Measurements from ENCODE around the gene PTPRK.

The PTPRK gene

GRCh38 chr6:128244751-128245405, 275.5 kb downstream of the PTPRK start:
- no peak for DNase-seq (ENCODE audit: low spot score)

- DNase-seq (ENCODE audit: low spot score) = peak; percentile 16
Measured at GRCh38 chr6:128242765-128243403, 277.5 kb downstream of the PTPRK start.

- no peak for DNase-seq (ENCODE audit: low spot score)
Measured at GRCh38 chr6:128241216-128241615, 279.2 kb downstream of the PTPRK start.

- DNase-seq (ENCODE audit: low spot score) = no peak
Measured at GRCh38 chr6:128240024-128240428, 280.4 kb downstream of the PTPRK start.

- DNase-seq (ENCODE audit: low spot score) = no peak
Measured at GRCh38 chr6:128239146-128239545, 281.3 kb downstream of the PTPRK start.

- DNase-seq (ENCODE audit: low spot score) = no peak
Measured at GRCh38 chr6:128238225-128238624, 282.2 kb downstream of the PTPRK start.

- DNase-seq (ENCODE audit: low spot score) = no peak
Measured at GRCh38 chr6:128235556-128235955, 284.8 kb downstream of the PTPRK start.

- DNase-seq (ENCODE audit: low spot score) = no peak
Measured at GRCh38 chr6:128233531-128233930, 286.9 kb downstream of the PTPRK start.

GRCh38 chr6:128230267-128230989, 290.0 kb downstream of the PTPRK start:
- DNase-seq (ENCODE audit: low spot score) = no peak

GRCh38 chr6:128225612-128226011, 294.8 kb downstream of the PTPRK start:
- no peak for DNase-seq (ENCODE audit: low spot score)

GRCh38 chr6:128216917-128217316, 303.5 kb downstream of the PTPRK start:
- no peak for DNase-seq (ENCODE audit: low spot score)

GRCh38 chr6:128209771-128210170, 310.6 kb downstream of the PTPRK start:
- peak; percentile 33 for DNase-seq (ENCODE audit: low spot score)

- DNase-seq (ENCODE audit: low spot score) = peak; percentile 16
Measured at GRCh38 chr6:128208851-128209580, 311.4 kb downstream of the PTPRK start.

GRCh38 chr6:128208078-128208477, 312.3 kb downstream of the PTPRK start:
- DNase-seq (ENCODE audit: low spot score) = no peak

- DNase-seq (ENCODE audit: low spot score) = no peak
Measured at GRCh38 chr6:128206610-128207426, 313.6 kb downstream of the PTPRK start.

- no peak for DNase-seq (ENCODE audit: low spot score)
Measured at GRCh38 chr6:128204616-128205015, 315.8 kb downstream of the PTPRK start.

- no peak for DNase-seq (ENCODE audit: low spot score)
Measured at GRCh38 chr6:128202169-128202765, 318.1 kb downstream of the PTPRK start.

GRCh38 chr6:128200789-128201188, 319.6 kb downstream of the PTPRK start:
- DNase-seq (ENCODE audit: low spot score) = no peak

GRCh38 chr6:128199461-128199860, 320.9 kb downstream of the PTPRK start:
- DNase-seq (ENCODE audit: low spot score) = no peak

- no peak for DNase-seq (ENCODE audit: low spot score)
Measured at GRCh38 chr6:128192972-128193371, 327.4 kb downstream of the PTPRK start.

GRCh38 chr6:128188678-128189077, 331.7 kb downstream of the PTPRK start:
- DNase-seq (ENCODE audit: low spot score) = no peak
